Breast epithelium (tissue), 3 donors: ENCODE results near the gene MFAP2.

Experiments used
- CTCF ChIP-seq, 3 donors: fragments of 450-650 bp; IDR thresholded peaks; one replicate each; pipeline ENCODE4 v1.5.1; 2016 to 2017; ENCODE audit warnings: antibody characterized with exemption in 3 of 3, mild to moderate bottlenecking in 3 of 3, moderate library complexity in 3 of 3
- POLR2A ChIP-seq: fragments of 450-650 bp; IDR thresholded peaks from one replicate; pipeline ENCODE4 v1.6.1; 2016; ENCODE audit warnings: antibody characterized with exemption, mild to moderate bottlenecking, moderate library complexity

- TF ChIP-seq CTCF (IDR thresholded peaks at IDR 0.05) = no peak
- no peak for TF ChIP-seq POLR2A
These were observed 5.2 kb downstream of the MFAP2 start for GRCh38 chr1:16975211-16975610.
